GM21390 (cell line): ENCODE measurements around the gene AADACL3.
"Not testable (repeated sequence)": the region's sequence is repeated elsewhere in the genome, so short reads cannot be mapped to it uniquely, and the experiment has no call there.

Experiments used
- ATAC-seq: cut with Tn5 transposase; IDR thresholded peaks from one replicate; pipeline ENCODE4 v1.9.1; 2021; ENCODE audit not compliant: unreplicated experiment

The AADACL3 gene

GRCh38 chr1:12715896-12716437, at the start of gene AADACL3:
AADACL3 (plus strand) TSS chr1:12716110; CDS start chr1:12716177, 67 bp downstream.
- no peak for ATAC-seq

- no peak for ATAC-seq
These were observed 49.7 kb upstream of the AADACL3 start for GRCh38 chr1:12666141-12666735.

- ATAC-seq: no peak
These were observed 46.3 kb upstream of the AADACL3 start for GRCh38 chr1:12669529-12670068.

- no peak for ATAC-seq
These were observed 41.6 kb upstream of the AADACL3 start for GRCh38 chr1:12674358-12674757.

DNA sequence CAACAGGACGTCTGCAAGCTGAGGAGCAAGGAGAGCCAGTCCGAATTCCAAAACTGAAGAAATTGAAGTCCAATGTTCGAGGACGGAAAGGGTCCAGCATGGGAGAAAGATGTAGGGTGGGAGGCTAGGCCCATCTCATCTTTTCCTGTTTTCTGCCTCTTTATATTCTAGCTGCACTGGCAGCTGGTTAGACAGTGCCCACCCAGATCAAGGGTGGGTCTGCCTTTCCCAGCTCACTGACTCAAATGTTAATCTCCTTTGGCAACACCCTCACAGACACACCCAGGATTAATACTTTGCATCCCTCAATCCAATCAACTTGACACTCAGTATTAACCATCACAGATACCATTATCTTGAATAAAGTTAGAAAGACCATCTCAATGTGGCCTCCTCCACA, 39.8 kb upstream of the AADACL3 start:
- ATAC-seq: not testable (repeated sequence)

DNA sequence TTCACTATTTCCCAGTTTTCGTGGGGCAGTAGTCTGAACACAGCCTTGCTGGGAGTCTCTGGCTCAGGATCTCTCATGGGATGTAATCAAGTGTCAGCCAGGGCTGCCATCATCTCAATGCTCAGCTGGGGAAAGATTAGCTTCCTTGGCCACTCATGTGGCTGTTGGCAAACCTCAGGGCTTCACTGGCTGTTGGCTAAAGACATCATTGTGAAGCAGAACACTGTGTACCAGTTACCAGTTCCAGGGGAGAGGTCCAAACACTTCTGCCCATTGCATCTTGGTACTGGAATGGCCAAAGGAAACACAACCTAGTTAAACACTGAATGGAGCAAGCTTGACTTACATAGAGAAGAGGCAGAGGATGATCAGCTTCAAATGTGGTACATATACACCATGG, 38.3 kb upstream of the AADACL3 start:
- no peak for ATAC-seq

DNA sequence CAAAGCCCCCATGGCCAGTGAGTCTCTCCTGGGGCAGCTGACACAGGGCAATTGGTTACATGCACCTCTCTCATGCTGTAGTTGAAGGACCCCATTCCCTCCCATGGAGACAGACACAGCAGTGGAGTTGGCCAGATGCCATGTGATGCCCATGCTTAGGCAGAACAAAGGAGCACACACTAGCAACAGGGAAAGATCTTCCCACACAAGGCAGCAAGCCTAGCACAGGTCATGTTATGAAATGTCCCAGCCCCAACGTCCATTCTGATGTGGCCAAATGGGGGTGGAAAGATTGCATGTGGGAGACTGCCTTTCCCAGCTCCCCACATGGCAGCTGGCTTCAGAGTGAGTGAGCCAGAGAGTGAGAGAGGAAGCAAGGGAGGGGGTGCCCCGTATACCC, 37.6 kb upstream of the AADACL3 start:
- no peak for ATAC-seq

DNA sequence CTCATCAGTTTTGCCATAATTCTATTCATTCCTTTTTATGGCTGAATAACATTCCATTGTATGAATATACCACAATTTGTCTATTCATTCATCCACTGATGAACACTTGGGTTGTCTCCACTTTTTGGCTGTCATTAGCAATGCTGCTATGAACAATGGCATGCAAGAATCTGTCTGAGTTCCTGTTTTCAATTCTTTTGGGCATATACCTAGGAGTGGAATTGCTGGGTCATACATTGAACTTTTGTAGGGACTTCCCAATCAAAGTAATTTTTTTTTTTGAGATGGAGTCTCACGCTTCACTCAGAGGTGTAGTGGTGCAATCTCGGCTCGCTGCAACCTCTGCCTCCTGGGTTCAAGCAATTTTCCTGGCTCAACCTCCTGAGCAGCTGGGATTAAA, 37.1 kb upstream of the AADACL3 start:
- ATAC-seq: no peak

GRCh38 chr1:12690156-12690555, 25.8 kb upstream of the AADACL3 start:
- ATAC-seq: no peak

GRCh38 chr1:12692967-12693782, 22.7 kb upstream of the AADACL3 start:
- ATAC-seq: no peak

DNA sequence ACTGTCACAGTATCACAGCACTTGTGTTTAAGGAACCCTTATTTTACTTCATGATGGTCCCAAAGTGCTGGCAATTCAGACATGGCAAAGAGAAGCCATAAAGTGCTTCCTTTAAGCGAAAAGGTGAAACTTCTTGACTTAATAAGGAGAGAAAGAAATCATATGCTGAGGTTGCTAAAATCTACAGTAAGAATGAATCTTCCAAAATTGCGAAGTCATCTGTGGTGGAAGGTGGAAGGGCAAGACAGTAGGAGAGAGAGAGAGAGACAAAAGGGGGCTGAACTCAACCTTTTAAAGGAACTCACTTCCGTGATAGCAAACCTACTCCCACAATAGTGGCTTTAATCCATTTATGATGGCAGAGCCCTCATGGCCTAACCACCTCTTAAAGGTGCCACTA, 19.3 kb upstream of the AADACL3 start:
- no peak for ATAC-seq

- ATAC-seq: no peak
These were observed 18.5 kb upstream of the AADACL3 start for GRCh38 chr1:12697397-12697796.

GRCh38 chr1:12703821-12704451, 12.0 kb upstream of the AADACL3 start:
- ATAC-seq: no peak

DNA sequence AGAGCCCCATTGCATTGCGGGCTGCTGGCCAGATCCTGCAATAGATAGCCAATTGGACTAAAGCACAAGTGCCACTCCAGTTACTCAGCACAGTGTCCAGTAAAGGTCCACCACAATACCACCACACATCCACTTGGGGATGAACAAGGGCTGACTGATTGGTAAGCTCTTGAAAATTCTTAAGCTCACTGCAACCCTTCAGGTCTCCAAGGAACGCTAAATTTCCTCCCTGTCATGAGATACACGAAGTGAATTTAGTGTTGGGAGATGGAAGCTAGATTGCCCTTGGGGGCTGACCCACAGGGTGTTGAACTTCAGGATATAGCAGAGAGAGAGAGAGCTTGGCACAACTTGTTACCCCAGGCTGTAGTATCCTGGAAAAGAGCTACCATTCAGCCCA, 9.8 kb upstream of the AADACL3 start:
- ATAC-seq: no peak

DNA sequence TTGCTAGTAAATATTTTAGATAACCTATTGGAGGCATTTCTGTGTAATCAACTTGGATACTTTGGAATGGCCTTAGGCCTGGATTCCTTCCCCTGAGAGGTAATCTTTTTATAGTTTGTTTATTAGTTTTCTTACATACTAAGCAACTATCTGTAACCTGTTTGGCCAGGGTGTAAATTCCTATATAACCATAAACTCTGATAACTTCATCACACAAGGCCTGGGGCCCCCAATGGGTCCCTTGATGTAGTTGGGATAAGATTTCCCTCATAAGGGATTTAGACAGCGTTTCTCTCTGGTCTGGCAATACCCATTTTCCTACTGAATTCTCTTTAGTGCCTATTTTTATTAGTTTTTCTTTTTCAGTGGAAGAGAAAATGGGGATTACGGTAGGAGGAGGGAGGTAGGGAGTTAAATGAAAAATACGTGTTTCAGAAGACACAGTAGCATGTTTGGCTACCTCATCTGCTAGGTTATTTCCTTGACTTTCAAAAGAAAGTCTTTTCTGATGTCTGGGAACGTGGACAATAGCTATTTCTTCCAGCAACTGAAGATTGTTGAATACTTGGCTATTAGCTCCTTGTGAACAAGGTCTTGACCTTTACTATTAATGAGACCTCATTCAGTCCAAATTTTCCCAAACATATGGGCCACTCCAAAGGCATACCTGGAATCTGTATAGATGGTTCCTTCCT, 7.4 kb upstream of the AADACL3 start:
- ATAC-seq: no peak

- no peak for ATAC-seq
These were observed 6.8 kb upstream of the AADACL3 start for GRCh38 chr1:12709091-12709491.

- ATAC-seq: no peak
These were observed 6.2 kb upstream of the AADACL3 start for GRCh38 chr1:12709696-12710095.

DNA sequence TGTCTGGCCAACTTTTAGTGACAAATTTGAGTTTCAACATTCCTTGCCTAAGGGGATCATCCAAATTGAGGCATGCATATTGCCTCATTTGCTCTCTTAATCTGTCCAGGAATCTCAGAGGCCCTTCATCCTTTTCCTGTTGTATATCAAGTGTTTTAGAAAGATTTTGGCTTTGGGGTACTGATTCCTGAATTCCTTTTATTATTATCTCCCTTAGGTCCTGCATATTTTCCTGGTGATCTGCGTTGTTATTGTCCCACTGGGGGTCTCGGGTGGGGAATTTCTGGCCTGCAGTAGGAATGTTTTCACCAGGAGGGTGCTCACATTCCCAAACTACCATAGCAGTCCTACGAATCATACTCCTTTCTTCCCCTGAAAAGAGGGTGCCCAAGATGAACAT, 4.4 kb upstream of the AADACL3 start:
- no peak for ATAC-seq

- no peak for ATAC-seq
These were observed 3.8 kb upstream of the AADACL3 start for GRCh38 chr1:12712076-12712475.

GRCh38 chr1:12712929-12713328, 3.0 kb upstream of the AADACL3 start:
- no peak for ATAC-seq

DNA sequence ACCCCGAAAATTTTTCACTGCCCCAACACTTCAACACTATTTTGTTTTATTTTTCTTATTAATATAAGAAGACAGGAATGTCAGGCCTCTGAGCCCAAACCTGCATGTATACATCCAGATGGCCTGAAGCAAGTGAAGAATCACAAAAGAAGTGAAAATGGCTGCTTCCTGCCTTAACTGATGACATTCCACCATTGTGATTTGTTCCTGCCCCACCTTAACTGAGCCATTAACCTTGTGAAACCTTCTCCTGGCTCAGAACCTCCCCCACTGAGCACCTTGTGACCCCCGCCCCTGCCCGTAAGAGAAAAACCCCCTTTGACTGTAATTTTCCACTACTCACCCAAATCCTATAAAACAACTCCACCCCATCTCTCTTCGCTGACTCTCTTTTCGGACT, 2.3 kb upstream of the AADACL3 start:
- not testable (repeated sequence) for ATAC-seq
